Stimulated activated CD4-positive, alpha-beta T cell treated with anti-CD3 and anti-CD28 coated beads, TNF-alpha, amount 100 ng/mL, for 1 hour (primary cell): Measurements from ENCODE around the gene INPP4B.

Source experiments
- DNase-seq, 3 donors: peaks; one replicate each; pipeline ENCODE4 v3.0.0-alpha.2; 2020; ENCODE audit warnings: low read depth in 3 of 3, low spot score in 1 of 3

INPP4B gene

GRCh38 chr4:142583708-142584107 lies 262.4 kb downstream of the INPP4B start:
- DNase-seq, result no peak

GRCh38 chr4:142582340-142582739 lies 263.8 kb downstream of the INPP4B start:
- no peak for DNase-seq

GRCh38 chr4:142581881-142582280 lies 264.2 kb downstream of the INPP4B start:
- no peak for DNase-seq

GRCh38 chr4:142579443-142579842 lies 266.7 kb downstream of the INPP4B start:
- no peak for DNase-seq

GRCh38 chr4:142574306-142574705 lies 271.8 kb downstream of the INPP4B start:
- DNase-seq, result no peak

- no peak for DNase-seq
These were observed 274.0 kb downstream of the INPP4B start for GRCh38 chr4:142572071-142572470.

GRCh38 chr4:142567620-142568451 lies 278.3 kb downstream of the INPP4B start:
- no peak for DNase-seq

GRCh38 chr4:142567199-142567598 lies 278.9 kb downstream of the INPP4B start:
- DNase-seq, result peak in 2 of 3 donors; percentile 14 to 24

GRCh38 chr4:142566777-142567176 lies 279.3 kb downstream of the INPP4B start:
- DNase-seq, result no peak

GRCh38 chr4:142566243-142566642 lies 279.9 kb downstream of the INPP4B start:
- DNase-seq, result no peak

- DNase-seq, result no peak
These were observed 280.3 kb downstream of the INPP4B start for GRCh38 chr4:142565771-142566170.

- DNase-seq, result no peak
These were observed 282.3 kb downstream of the INPP4B start for GRCh38 chr4:142563682-142564291.

GRCh38 chr4:142559986-142560385 lies 286.1 kb downstream of the INPP4B start:
- DNase-seq, result no peak

GRCh38 chr4:142558851-142559250 lies 287.2 kb downstream of the INPP4B start:
- no peak for DNase-seq

GRCh38 chr4:142557239-142557801 lies 288.8 kb downstream of the INPP4B start:
- DNase-seq, result no peak

GRCh38 chr4:142556570-142557238 lies 289.4 kb downstream of the INPP4B start:
- no peak for DNase-seq

- DNase-seq, result no peak
These were observed 290.1 kb downstream of the INPP4B start for GRCh38 chr4:142556048-142556447.

- no peak for DNase-seq
These were observed 291.7 kb downstream of the INPP4B start for GRCh38 chr4:142554412-142554811.

- no peak for DNase-seq
These were observed 294.4 kb downstream of the INPP4B start for GRCh38 chr4:142551517-142552305.

GRCh38 chr4:142550965-142551364 lies 295.1 kb downstream of the INPP4B start:
- no peak for DNase-seq
